Neural progenitor cell (in vitro differentiated cells): ENCODE measurements around the gene WNT3A.

Experiments used
- EZH2 ChIP-seq: fragments of 200-600 bp; sonication (generic); IDR thresholded peaks from 2 replicates; pipeline ENCODE4 v1.6.1; 2017; ENCODE audit warnings: antibody characterized with exemption, mild to moderate bottlenecking, moderate library complexity
- EZH2phosphoT487 ChIP-seq: fragments of 200-600 bp; sonication (generic); IDR thresholded peaks from 2 replicates; pipeline ENCODE4 v1.6.1; 2017; ENCODE audit warnings: antibody characterized with exemption
- TF ChIP-seq, protein P1 (sequence below): fragments of 200-600 bp; sonication (generic); IDR thresholded peaks from 2 replicates; pipeline ENCODE4 v1.5.1; 2017; ENCODE audit warnings: antibody characterized with exemption, mild to moderate bottlenecking

- TF ChIP-seq, protein P1, sequence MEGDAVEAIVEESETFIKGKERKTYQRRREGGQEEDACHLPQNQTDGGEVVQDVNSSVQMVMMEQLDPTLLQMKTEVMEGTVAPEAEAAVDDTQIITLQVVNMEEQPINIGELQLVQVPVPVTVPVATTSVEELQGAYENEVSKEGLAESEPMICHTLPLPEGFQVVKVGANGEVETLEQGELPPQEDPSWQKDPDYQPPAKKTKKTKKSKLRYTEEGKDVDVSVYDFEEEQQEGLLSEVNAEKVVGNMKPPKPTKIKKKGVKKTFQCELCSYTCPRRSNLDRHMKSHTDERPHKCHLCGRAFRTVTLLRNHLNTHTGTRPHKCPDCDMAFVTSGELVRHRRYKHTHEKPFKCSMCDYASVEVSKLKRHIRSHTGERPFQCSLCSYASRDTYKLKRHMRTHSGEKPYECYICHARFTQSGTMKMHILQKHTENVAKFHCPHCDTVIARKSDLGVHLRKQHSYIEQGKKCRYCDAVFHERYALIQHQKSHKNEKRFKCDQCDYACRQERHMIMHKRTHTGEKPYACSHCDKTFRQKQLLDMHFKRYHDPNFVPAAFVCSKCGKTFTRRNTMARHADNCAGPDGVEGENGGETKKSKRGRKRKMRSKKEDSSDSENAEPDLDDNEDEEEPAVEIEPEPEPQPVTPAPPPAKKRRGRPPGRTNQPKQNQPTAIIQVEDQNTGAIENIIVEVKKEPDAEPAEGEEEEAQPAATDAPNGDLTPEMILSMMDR, result no peak
- TF ChIP-seq EZH2phosphoT487, result no peak
- no peak for TF ChIP-seq EZH2
Observed at GRCh38 chr1:228085287-228085951, 78.6 kb downstream of the WNT3A start.
